Neural progenitor cell (in vitro differentiated cells): Measurements from ENCODE around the gene HS3ST5. TPM values are rescaled to one million over a fixed set of nuclear protein-coding genes. Genes with fewer than 3 reads are reported as not detected.

Source experiments
- DNase-seq: peaks from one replicate; pipeline ENCODE4 v3.0.0-alpha.2; 2016; ENCODE audit warnings: low spot score
- H2AFZ ChIP-seq: fragments of 200-600 bp; sonication (generic); replicated peaks from 2 replicates; pipeline ENCODE4 v1.6.1; 2016; ENCODE audit warnings: antibody characterized with exemption
- H3F3A ChIP-seq: fragments of 200-600 bp; sonication (generic); 2 replicates; pipeline ENCODE4 v1.6.1; 2016; ENCODE audit warnings: antibody characterized with exemption, low read depth
- H3K27ac ChIP-seq: fragments of 200-600 bp; sonication (generic); 2 replicates; pipeline ENCODE4 v1.5.1; 2016; ENCODE audit warnings: mild to moderate bottlenecking
- H3K27me3 ChIP-seq: fragments of 200-600 bp; sonication (generic); 2 replicates; pipeline ENCODE4 v1.6.1; 2016; ENCODE audit warnings: mild to moderate bottlenecking, moderate library complexity
- H3K36me3 ChIP-seq: fragments of 200-600 bp; sonication (generic); 2 replicates; pipeline ENCODE4 v1.5.1; 2016
- H3K4me1 ChIP-seq: fragments of 200-600 bp; sonication (generic); 2 replicates; pipeline ENCODE4 v1.6.1; 2016; ENCODE audit warnings: mixed run types
- H3K4me2 ChIP-seq: fragments of 200-600 bp; sonication (generic); 2 replicates; pipeline ENCODE4 v1.6.1; 2016
- H3K4me3 ChIP-seq: fragments of 200-600 bp; sonication (generic); 2 replicates; pipeline ENCODE4 v1.5.1; 2016
- H3K79me2 ChIP-seq: fragments of 200-600 bp; sonication (generic); 2 replicates; pipeline ENCODE4 v1.6.1; 2016; ENCODE audit warnings: low read depth
- H3K9ac ChIP-seq: fragments of 200-600 bp; sonication (generic); 2 replicates; pipeline ENCODE4 v1.6.1; 2016
- H3K9me3 ChIP-seq: fragments of 200-600 bp; sonication (generic); 2 replicates; pipeline ENCODE4 v1.5.1; 2016; ENCODE audit warnings: low read depth
- H4K20me1 ChIP-seq: fragments of 200-600 bp; sonication (generic); 2 replicates; pipeline ENCODE4 v1.6.1; 2016; ENCODE audit warnings: low read depth
- H3K27ac Mint-ChIP-seq: 3 replicates; pipeline ENCODE4 v1.8.0; 2021; ENCODE audit warnings: mixed read lengths
- H3K27me3 Mint-ChIP-seq: 2 replicates; pipeline ENCODE4 v1.8.0; 2022; ENCODE audit warnings: low read depth, mild to moderate bottlenecking, inconsistent platforms, moderate library complexity, mixed read lengths; ENCODE audit not compliant: insufficient read depth
- H3K36me3 Mint-ChIP-seq: 3 replicates; pipeline ENCODE4 v1.8.0; 2021; ENCODE audit warnings: mixed read lengths
- H3K4me1 Mint-ChIP-seq: 3 replicates; pipeline ENCODE4 v1.8.0; 2021; ENCODE audit warnings: mixed read lengths
- H3K4me3 Mint-ChIP-seq: 3 replicates; pipeline ENCODE4 v1.8.0; 2021; ENCODE audit warnings: mild to moderate bottlenecking, moderate library complexity, mixed read lengths
- H3K9me3 Mint-ChIP-seq: 3 replicates; pipeline ENCODE4 v1.8.0; 2020; ENCODE audit warnings: mixed read lengths
- EZH2 ChIP-seq: fragments of 200-600 bp; sonication (generic); IDR thresholded peaks from 2 replicates; pipeline ENCODE4 v1.6.1; 2017; ENCODE audit warnings: antibody characterized with exemption, mild to moderate bottlenecking, moderate library complexity
- EZH2phosphoT487 ChIP-seq: fragments of 200-600 bp; sonication (generic); IDR thresholded peaks from 2 replicates; pipeline ENCODE4 v1.6.1; 2017; ENCODE audit warnings: antibody characterized with exemption
- total RNA-seq: library from RNA; depleted of rRNA; stranded (reverse); fragments of >200 nt; gene quantifications from 2 replicates; pipeline ENCODE4 v1.2.3, GENCODE V29; 2015; ENCODE audit warnings: low replicate concordance
- TF ChIP-seq, protein P1 (sequence below): fragments of 200-600 bp; sonication (generic); IDR thresholded peaks from 2 replicates; pipeline ENCODE4 v1.5.1; 2017; ENCODE audit warnings: antibody characterized with exemption, mild to moderate bottlenecking

HS3ST5 gene
- total RNA-seq, 1 donor from 2014 or later, result 0.34 TPM

DNA sequence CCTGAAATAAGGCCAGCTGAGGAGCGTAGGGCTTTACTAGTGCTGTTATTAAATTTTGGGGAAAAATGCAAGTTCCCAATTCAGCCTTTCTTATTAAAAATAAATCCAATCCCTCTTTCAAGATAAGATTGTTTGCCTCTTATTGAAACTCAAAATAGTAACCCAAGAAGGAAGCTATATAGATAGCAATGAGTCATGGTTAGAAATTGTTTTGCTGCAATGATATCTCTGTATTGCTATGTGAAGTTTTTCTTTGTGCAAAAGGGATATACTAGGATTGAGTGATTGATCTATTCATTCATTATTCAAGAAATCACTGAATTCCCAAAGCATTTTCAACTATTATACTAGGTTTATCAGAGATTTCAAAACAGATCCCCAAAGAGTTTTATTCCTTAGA, 278.9 kb downstream of the HS3ST5 start:
- Mint-ChIP-seq H3K27me3 (no peaks in the 10 kb centered on the region), H3K9me3 (no peaks in the 10 kb centered on the region), H3K36me3 (no peaks in the 10 kb centered on the region), H3K4me3 (no peak overlapping the region), H3K4me1 (no peaks in the 10 kb centered on the region), H3K27ac (no peak overlapping the region)
- H3K27me3 ChIP-seq, result no peaks in the 10 kb centered on the region
- H3K36me3 ChIP-seq, result no peaks in the 10 kb centered on the region
- TF ChIP-seq EZH2phosphoT487, result no peak
- no peak for TF ChIP-seq EZH2
- TF ChIP-seq, protein P1, sequence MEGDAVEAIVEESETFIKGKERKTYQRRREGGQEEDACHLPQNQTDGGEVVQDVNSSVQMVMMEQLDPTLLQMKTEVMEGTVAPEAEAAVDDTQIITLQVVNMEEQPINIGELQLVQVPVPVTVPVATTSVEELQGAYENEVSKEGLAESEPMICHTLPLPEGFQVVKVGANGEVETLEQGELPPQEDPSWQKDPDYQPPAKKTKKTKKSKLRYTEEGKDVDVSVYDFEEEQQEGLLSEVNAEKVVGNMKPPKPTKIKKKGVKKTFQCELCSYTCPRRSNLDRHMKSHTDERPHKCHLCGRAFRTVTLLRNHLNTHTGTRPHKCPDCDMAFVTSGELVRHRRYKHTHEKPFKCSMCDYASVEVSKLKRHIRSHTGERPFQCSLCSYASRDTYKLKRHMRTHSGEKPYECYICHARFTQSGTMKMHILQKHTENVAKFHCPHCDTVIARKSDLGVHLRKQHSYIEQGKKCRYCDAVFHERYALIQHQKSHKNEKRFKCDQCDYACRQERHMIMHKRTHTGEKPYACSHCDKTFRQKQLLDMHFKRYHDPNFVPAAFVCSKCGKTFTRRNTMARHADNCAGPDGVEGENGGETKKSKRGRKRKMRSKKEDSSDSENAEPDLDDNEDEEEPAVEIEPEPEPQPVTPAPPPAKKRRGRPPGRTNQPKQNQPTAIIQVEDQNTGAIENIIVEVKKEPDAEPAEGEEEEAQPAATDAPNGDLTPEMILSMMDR, result no peak
- no peaks in the 10 kb centered on the region for H3K9me3 ChIP-seq
- H3K9ac ChIP-seq, result no peak overlapping the region
- H3F3A ChIP-seq, result no peaks in the 10 kb centered on the region
- H3K4me3 ChIP-seq, result no peak overlapping the region
- no peak overlapping the region for H2AFZ ChIP-seq
- H3K27ac ChIP-seq, result no peak overlapping the region
- H4K20me1 ChIP-seq, result no peaks in the 10 kb centered on the region
- H3K4me1 ChIP-seq, result peaks cover 8% of the 10 kb centered on the region
- H3K79me2 ChIP-seq, result no peaks in the 10 kb centered on the region
- no peak overlapping the region for H3K4me2 ChIP-seq
- DNase-seq, result no peak

DNA sequence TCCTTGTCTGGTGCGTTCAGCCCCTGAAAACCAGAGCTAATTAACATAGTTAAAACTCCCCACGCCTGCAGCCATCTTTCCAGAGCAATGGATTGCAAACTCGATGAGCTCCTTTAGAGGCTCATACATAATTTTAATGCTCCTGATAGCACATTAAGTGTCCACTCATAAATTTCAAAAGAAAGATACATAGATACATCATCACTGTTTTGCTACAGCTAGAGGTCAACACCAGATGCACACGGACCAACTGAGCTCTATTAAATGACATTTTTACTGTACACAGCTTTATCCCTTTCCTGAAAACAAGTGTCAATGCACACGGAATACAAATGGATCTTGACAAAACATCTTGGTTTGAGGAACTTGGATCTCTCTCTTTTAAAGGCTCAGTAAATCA, 280.6 kb downstream of the HS3ST5 start:
- Histone ChIP-seq H3K27ac (no peak overlapping the region), H3K9me3 (no peaks in the 10 kb centered on the region), H3K4me3 (no peak overlapping the region)

DNA sequence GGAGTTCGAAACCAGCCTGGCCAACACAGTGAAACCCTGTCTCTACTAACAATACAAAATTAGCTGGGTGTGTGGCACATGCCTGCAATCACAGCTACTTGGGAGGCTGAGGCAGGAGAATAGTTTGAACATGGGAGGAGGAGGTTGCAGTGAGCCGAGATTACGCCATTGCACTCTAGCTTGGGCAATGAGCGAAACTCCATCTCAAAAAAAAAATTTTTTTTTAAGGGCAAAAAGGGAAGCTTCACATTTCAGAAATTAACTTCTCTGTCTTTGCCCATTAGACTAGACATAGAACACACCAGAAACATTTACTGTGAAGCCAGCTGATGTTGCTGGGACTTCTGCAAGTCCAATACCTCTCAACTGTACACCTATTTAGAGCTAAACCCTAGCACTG, 281.1 kb downstream of the HS3ST5 start:
- Mint-ChIP-seq H3K4me1 (no peaks in the 10 kb centered on the region), H3K27ac (no peak overlapping the region), H3K9me3 (no peaks in the 10 kb centered on the region), H3K27me3 (no peaks in the 10 kb centered on the region), H3K4me3 (no peak overlapping the region), H3K36me3 (no peaks in the 10 kb centered on the region)
- H3F3A ChIP-seq, result no peaks in the 10 kb centered on the region
- no peaks in the 10 kb centered on the region for H3K27me3 ChIP-seq
- H3K4me2 ChIP-seq, result no peak overlapping the region
- no peak for DNase-seq
- no peak overlapping the region for H3K27ac ChIP-seq
- no peaks in the 10 kb centered on the region for H3K4me1 ChIP-seq
- H3K4me3 ChIP-seq, result no peak overlapping the region
- H3K9me3 ChIP-seq, result no peaks in the 10 kb centered on the region
- H3K9ac ChIP-seq, result no peak overlapping the region
- H3K79me2 ChIP-seq, result no peaks in the 10 kb centered on the region
- no peaks in the 10 kb centered on the region for H3K36me3 ChIP-seq
- no peaks in the 10 kb centered on the region for H4K20me1 ChIP-seq
- H2AFZ ChIP-seq, result no peak overlapping the region
- TF ChIP-seq EZH2phosphoT487 (no peak), EZH2 (no peak)
- TF ChIP-seq, protein P1, result no peak

More for the DNA sequence above, 280.6 kb downstream of the HS3ST5 start:
- no peaks in the 10 kb centered on the region for H3K9me3 Mint-ChIP-seq
- H3K36me3 Mint-ChIP-seq, result no peaks in the 10 kb centered on the region
- no peak overlapping the region for H2AFZ ChIP-seq
- no peak overlapping the region for H3K27ac Mint-ChIP-seq
- DNase-seq, result no peak
- no peaks in the 10 kb centered on the region for H3K4me1 Mint-ChIP-seq
- H3K9ac ChIP-seq, result no peak overlapping the region
- H3K79me2 ChIP-seq, result no peaks in the 10 kb centered on the region
- H3K36me3 ChIP-seq, result no peaks in the 10 kb centered on the region
- H3K27me3 Mint-ChIP-seq, result no peaks in the 10 kb centered on the region
- TF ChIP-seq EZH2 (no peak), EZH2phosphoT487 (no peak)
- TF ChIP-seq, protein P1, result no peak
- H3K27me3 ChIP-seq, result no peaks in the 10 kb centered on the region
- no peaks in the 10 kb centered on the region for H4K20me1 ChIP-seq
- H3F3A ChIP-seq, result no peaks in the 10 kb centered on the region
- H3K4me3 Mint-ChIP-seq, result no peak overlapping the region
- H3K4me1 ChIP-seq, result no peaks in the 10 kb centered on the region
- H3K4me2 ChIP-seq, result no peak overlapping the region
